ENCODE results near the gene CTDP1. TPM values are rescaled to one million over a fixed set of nuclear protein-coding genes. Genes with fewer than 3 reads are reported as not detected.

CTDP1 gene
- total RNA-seq, 1 experiment from 2014 or later, result 24.9 TPM

DNA sequence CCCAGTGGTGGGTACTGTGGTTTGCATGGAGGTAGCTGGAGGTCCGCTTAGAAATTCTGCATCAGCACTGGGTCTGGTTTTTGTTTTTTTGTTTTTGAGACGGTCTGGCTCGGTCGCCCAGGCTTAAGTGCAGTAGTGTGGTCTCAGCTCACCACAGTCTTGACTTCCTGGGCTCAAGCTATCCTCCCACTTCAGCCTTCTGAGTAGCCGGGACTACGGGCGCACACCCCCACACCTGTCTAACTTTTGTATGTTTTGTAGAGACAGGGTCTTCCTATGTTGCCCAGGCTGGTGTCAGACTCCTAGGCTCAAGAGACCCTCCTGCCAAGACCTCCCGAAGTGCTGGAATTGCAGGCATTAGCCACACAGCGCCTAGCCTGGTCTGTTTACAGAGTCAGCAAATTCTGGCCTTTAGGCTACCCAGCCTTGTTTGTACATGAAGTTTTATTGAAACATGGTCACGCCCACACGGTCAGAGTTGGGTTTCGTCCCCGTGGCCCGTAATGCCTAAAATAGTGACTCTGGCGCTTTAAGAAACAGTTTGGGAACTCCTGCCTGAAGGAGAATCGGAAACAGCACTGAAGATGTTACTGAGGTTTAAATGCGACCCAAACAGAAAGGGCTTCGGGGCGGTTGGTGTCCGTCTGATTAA lies 32.7 kb downstream of the CTDP1 start:
- Histone ChIP-seq H3K36me3 (ENCODE audit: control insufficient read depth in 1 of 2, insufficient read depth in 2 of 2, low read length in 2 of 2) (peaks cover 9 to 17% of the 10 kb centered on the region in 2 experiments; a peak in 3 of 4 replicates), H3K4me2 (ENCODE audit: low read length) (no peak overlapping the region)

More for the DNA sequence above, 32.7 kb downstream of the CTDP1 start:
- H3K9ac ChIP-seq (ENCODE audit: low read length), result no peak overlapping the region
- intact Hi-C loops (cut with micrococcal nuclease), result no loop called here
- ChIA-PET RAD21 (ENCODE audit: low non-redundant PET in 1 of 2, low total read pairs in 2 of 2, uncharacterized antibody in 2 of 2, unreplicated experiment in 2 of 2) (no interaction called here), CTCF (no interaction called here), POLR2A (no interaction called here)
- H2AFZ ChIP-seq (ENCODE audit: low read depth, low read length, poor library complexity, severe bottlenecking), result no peak overlapping the region
- DNase-seq (ENCODE audit: low read depth, low spot score) (no peak), ATAC-seq (no peak)
- H3K9me2 ChIP-seq (ENCODE audit: insufficient read depth), result no peaks in the 10 kb centered on the region
- no peak overlapping the region for H3K27ac ChIP-seq (ENCODE audit: low read depth, low read length)
- no peaks in the 10 kb centered on the region for H3K4me1 ChIP-seq (ENCODE audit: control insufficient read depth in 1 of 2, insufficient read depth in 2 of 2, low read length in 2 of 2)
- BruUV-seq (replicated peaks), result no TSS peak
- no peak overlapping the region for H3K4me3 ChIP-seq (replicated peaks in 1 of 2; ENCODE audit: low read depth in 1 of 2, low read length in 2 of 2)
- no peaks in the 10 kb centered on the region for H3K79me2 ChIP-seq (ENCODE audit: insufficient read depth, low read length)
- TF ChIP-seq MAX (IDR thresholded peaks at IDR 0.05) (no peak), SP1 (IDR thresholded peaks at IDR 0.05; ENCODE audit: low read depth) (no peak), CBX3 (IDR thresholded peaks at IDR 0.05; ENCODE audit: low read depth) (no peak), POLR2A (IDR thresholded peaks at IDR 0.05; ENCODE audit: borderline replicate concordance, extremely low read depth, insufficient read depth, insufficient read length) (no peak), FOSL1 (IDR thresholded peaks at IDR 0.05; ENCODE audit: low read depth) (no peak), ATF3 (IDR thresholded peaks at IDR 0.05) (no peak), JUND (IDR thresholded peaks at IDR 0.05) (no peak), ZNF274 (IDR thresholded peaks at IDR 0.05; ENCODE audit: low read depth, low read length) (no peak), CEBPB (IDR thresholded peaks at IDR 0.05; ENCODE audit: low read depth) (no peak), YY1 (IDR thresholded peaks at IDR 0.05; ENCODE audit: extremely low read depth, insufficient replicate concordance, low read depth, low read length) (no peak), EZH2phosphoT487 (IDR thresholded peaks at IDR 0.05; ENCODE audit: borderline replicate concordance) (no peak), TCF7L2 (IDR thresholded peaks at IDR 0.05; ENCODE audit: borderline replicate concordance, extremely low read depth, insufficient read depth, insufficient read length) (no peak), SRF (IDR thresholded peaks at IDR 0.05; ENCODE audit: low read depth) (no peak), EGR1 (IDR thresholded peaks at IDR 0.05; ENCODE audit: low read depth) (no peak), POLR2AphosphoS5 (IDR thresholded peaks at IDR 0.05; ENCODE audit: low read depth, low read length) (no peak), CTCF (IDR thresholded peaks at IDR 0.05 in 2 of 3, conservative IDR thresholded peaks at IDR 0.05 in 1 of 3; ENCODE audit: borderline replicate concordance in 1 of 3, insufficient read depth in 1 of 3, low read depth in 2 of 3, low read length in 2 of 3) (no peak), EZH2 (IDR thresholded peaks at IDR 0.05) (no peak), ZFX (IDR thresholded peaks at IDR 0.05) (no peak)
- TF ChIP-seq, protein P1, sequence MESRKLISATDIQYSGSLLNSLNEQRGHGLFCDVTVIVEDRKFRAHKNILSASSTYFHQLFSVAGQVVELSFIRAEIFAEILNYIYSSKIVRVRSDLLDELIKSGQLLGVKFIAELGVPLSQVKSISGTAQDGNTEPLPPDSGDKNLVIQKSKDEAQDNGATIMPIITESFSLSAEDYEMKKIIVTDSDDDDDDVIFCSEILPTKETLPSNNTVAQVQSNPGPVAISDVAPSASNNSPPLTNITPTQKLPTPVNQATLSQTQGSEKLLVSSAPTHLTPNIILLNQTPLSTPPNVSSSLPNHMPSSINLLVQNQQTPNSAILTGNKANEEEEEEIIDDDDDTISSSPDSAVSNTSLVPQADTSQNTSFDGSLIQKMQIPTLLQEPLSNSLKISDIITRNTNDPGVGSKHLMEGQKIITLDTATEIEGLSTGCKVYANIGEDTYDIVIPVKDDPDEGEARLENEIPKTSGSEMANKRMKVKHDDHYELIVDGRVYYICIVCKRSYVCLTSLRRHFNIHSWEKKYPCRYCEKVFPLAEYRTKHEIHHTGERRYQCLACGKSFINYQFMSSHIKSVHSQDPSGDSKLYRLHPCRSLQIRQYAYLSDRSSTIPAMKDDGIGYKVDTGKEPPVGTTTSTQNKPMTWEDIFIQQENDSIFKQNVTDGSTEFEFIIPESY (IDR thresholded peaks at IDR 0.05; ENCODE audit: extremely low read depth, insufficient replicate concordance, low read length), result no peak
- H3K27me3 ChIP-seq (ENCODE audit: insufficient read depth, low read length), result no peaks in the 10 kb centered on the region
- no peaks in the 10 kb centered on the region for H3K9me3 ChIP-seq (ENCODE audit: control insufficient read depth in 1 of 2, insufficient read depth in 1 of 2, low read depth in 1 of 2, low read length in 2 of 2)
- H4K20me1 ChIP-seq (ENCODE audit: insufficient read depth), result no peaks in the 10 kb centered on the region
